ENCODE measurements around the gene HOXC12.

Gene HOXC12

GRCh38 chr12:53998110-53998899 is 43.6 kb downstream of the HOXC12 start:
- FAIRE-seq: no peak

- no peak for FAIRE-seq
Observed at GRCh38 chr12:53998900-53999236, 44.2 kb downstream of the HOXC12 start.

GRCh38 chr12:53999559-54000115 is 44.9 kb downstream of the HOXC12 start:
- no peak for FAIRE-seq

GRCh38 chr12:54000116-54001114 is 45.7 kb downstream of the HOXC12 start, which contains the start of gene HOXC9:
HOXC9 (plus strand) TSS chr12:54000161; CDS start chr12:54000189, 28 bp downstream.
- no peak for FAIRE-seq

GRCh38 chr12:54001283-54002187 is 46.8 kb downstream of the HOXC12 start:
- no peak for FAIRE-seq

- no peak for FAIRE-seq
Observed at GRCh38 chr12:54002278-54002914, 47.7 kb downstream of the HOXC12 start.

- no peak for FAIRE-seq
Observed at GRCh38 chr12:54002915-54003389, 48.2 kb downstream of the HOXC12 start.

- no peak for FAIRE-seq
Observed at GRCh38 chr12:54003625-54004024, 48.9 kb downstream of the HOXC12 start.

- FAIRE-seq: no peak
Observed at GRCh38 chr12:54004063-54004840, 49.5 kb downstream of the HOXC12 start.

GRCh38 chr12:54004841-54005530 is 50.3 kb downstream of the HOXC12 start:
- FAIRE-seq: no peak

- no peak for FAIRE-seq
Observed at GRCh38 chr12:54005531-54005852, 50.8 kb downstream of the HOXC12 start.

- FAIRE-seq: no peak
Observed at GRCh38 chr12:54005853-54006558, 51.3 kb downstream of the HOXC12 start.

- no peak for FAIRE-seq
Observed at GRCh38 chr12:54006559-54007220, 52.0 kb downstream of the HOXC12 start.

- FAIRE-seq: no peak
Observed at GRCh38 chr12:54007538-54008259, 53.0 kb downstream of the HOXC12 start.

- FAIRE-seq: no peak
Observed at GRCh38 chr12:54008260-54008552, 53.5 kb downstream of the HOXC12 start.
